CD4-positive, alpha-beta T cell (primary cell): ENCODE results near the gene PTTG2. TPM values are rescaled to one million over a fixed set of nuclear protein-coding genes. Genes with fewer than 3 reads are reported as not detected.

Source experiments
- ATAC-seq: fragments of 200-7000 bp; cut with Tn5 transposase; one replicate; pipeline ENCODE4 v1.10.0; 2022; ENCODE audit warnings: mild to moderate bottlenecking; ENCODE audit not compliant: poor library complexity
- CTCF ChIA-PET: fragments of 350-600 bp; sonication (Branson Sonifier 250); formaldehyde crosslinking; loops from one replicate; lab custom pipeline; 2021; ENCODE audit warnings: antibody characterized with exemption, inconsistent platforms; lab: Charles Lee
- POLR2A ChIA-PET: fragments of 350-600 bp; sonication (Branson Sonifier 250); formaldehyde crosslinking; loops from one replicate; lab custom pipeline; 2021; ENCODE audit warnings: antibody characterized with exemption, inconsistent platforms; lab: Charles Lee
- DNase-seq, 14 experiments: peaks; one replicate each; pipeline ENCODE4 v3.0.0-alpha.2; 2013 to 2020; ENCODE audit warnings: mixed read lengths in 2 of 14
- H3K27ac ChIP-seq, 2 donors: one replicate each; pipeline versions ENCODE4 v1.5.1 to v1.7.0; 2013; ENCODE audit warnings: low read length in 2 of 2, low read depth in 1 of 2, mild to moderate bottlenecking in 1 of 2
- H3K27me3 ChIP-seq, 2 experiments: 1 replicate in 1 of 2; 2 replicates in 1 of 2; pipeline versions ENCODE4 v1.6.1 to v1.7.0; 2013; ENCODE audit warnings: low read length in 2 of 2, control low read depth in 1 of 2, mild to moderate bottlenecking in 1 of 2, moderate library complexity in 1 of 2; ENCODE audit not compliant: insufficient read depth in 2 of 2, control insufficient read depth in 1 of 2
- H3K36me3 ChIP-seq: one replicate; pipeline ENCODE4 v1.6.1; 2013; ENCODE audit warnings: low read length, control low read depth; ENCODE audit not compliant: insufficient read depth
- H3K4me1 ChIP-seq: one replicate; pipeline ENCODE4 v1.6.1; 2013; ENCODE audit warnings: low read length, control low read depth; ENCODE audit not compliant: insufficient read depth
- H3K4me3 ChIP-seq: one replicate; pipeline ENCODE4 v1.5.1; 2013; ENCODE audit warnings: mild to moderate bottlenecking, low read length, moderate library complexity
- H3K9me3 ChIP-seq, 2 experiments: 1 replicate in 1 of 2; 2 replicates in 1 of 2; pipeline versions ENCODE4 v1.6.1 to v1.7.0; 2013; ENCODE audit warnings: low read length in 2 of 2, mild to moderate bottlenecking in 2 of 2, control low read depth in 1 of 2, moderate library complexity in 1 of 2; ENCODE audit not compliant: control insufficient read depth in 1 of 2, insufficient read depth in 1 of 2
- H3K27ac Mint-ChIP-seq: one replicate; pipeline ENCODE4 v1.8.0; 2020; ENCODE audit warnings: mixed read lengths
- H3K27me3 Mint-ChIP-seq: one replicate; pipeline ENCODE4 v1.8.0; 2021; ENCODE audit warnings: mixed read lengths
- H3K36me3 Mint-ChIP-seq: one replicate; pipeline ENCODE4 v1.8.0; 2021; ENCODE audit warnings: low read depth, mixed read lengths
- H3K4me1 Mint-ChIP-seq: one replicate; pipeline ENCODE4 v1.8.0; 2021; ENCODE audit warnings: low read depth, mixed read lengths
- H3K4me3 Mint-ChIP-seq: one replicate; pipeline ENCODE4 v1.8.0; 2020; ENCODE audit warnings: mild to moderate bottlenecking, mixed read lengths
- H3K9me3 Mint-ChIP-seq: one replicate; pipeline ENCODE4 v1.8.0; 2020; ENCODE audit warnings: mixed read lengths
- CTCF ChIP-seq: fragments of 200-600 bp; IDR thresholded peaks from one replicate; pipeline ENCODE4 v1.8.0; 2022; ENCODE audit warnings: antibody characterized with exemption, mild to moderate bottlenecking
- intact Hi-C, 2 experiments: fragments of 100-400 bp; cut with DNase I in 1 of 2; cut with micrococcal nuclease in 1 of 2; formaldehyde crosslinking; loops; one replicate each; pipeline versions ENCODE4 v1.15.1 to v1.9.0; 2023 to 2025; cut with DNase I, micrococcal nuclease
- total RNA-seq, 174 experiments: library from RNA in 2 of 174; stranded (reverse) in 2 of 174; gene quantifications; one replicate each; pipeline ENCODE4 v1.2.3 and lab custom pipeline; 2021 to 2026

Gene PTTG2
- total RNA-seq, 2 experiments from 2014 or later = 0.55 to 1.3 TPM

GRCh38 chr4:37938208-37938607 lies 22.0 kb upstream of the PTTG2 start:
- Mint-ChIP-seq H3K9me3 (peaks cover 4% of the 10 kb centered on the region), H3K27me3 (no peaks in the 10 kb centered on the region), H3K27ac (no peak overlapping the region), H3K36me3 (peaks cover 29% of the 10 kb centered on the region), H3K4me3 (no peak overlapping the region), H3K4me1 (peaks cover 19% of the 10 kb centered on the region)
- Histone ChIP-seq H3K9me3 (peaks cover 0 to 5% of the 10 kb centered on the region in 2 experiments), H3K27ac (no peak overlapping the region), H3K4me3 (no peak overlapping the region), H3K36me3 (peaks cover 17% of the 10 kb centered on the region), H3K4me1 (no peaks in the 10 kb centered on the region), H3K27me3 (no peaks in the 10 kb centered on the region)
- TF ChIP-seq CTCF = no peak
- ATAC-seq (no peak), DNase-seq (no peak)
- CTCF ChIA-PET = no interaction called here
- POLR2A ChIA-PET = no interaction called here
- intact Hi-C loops = no loop called here

- no peak for TF ChIP-seq CTCF
- Histone ChIP-seq H3K9me3 (no peaks in the 10 kb centered on the region), H3K4me1 (peaks cover 4% of the 10 kb centered on the region), H3K27me3 (no peaks in the 10 kb centered on the region), H3K27ac (no peak overlapping the region), H3K36me3 (no peaks in the 10 kb centered on the region), H3K4me3 (no peak overlapping the region)
- Mint-ChIP-seq H3K36me3 (peaks cover 21% of the 10 kb centered on the region), H3K4me3 (no peak overlapping the region), H3K27ac (no peak overlapping the region), H3K4me1 (peaks cover 33% of the 10 kb centered on the region), H3K9me3 (no peaks in the 10 kb centered on the region), H3K27me3 (no peaks in the 10 kb centered on the region)
- intact Hi-C loops = no loop called here
- ChIA-PET CTCF (no interaction called here), POLR2A (no interaction called here)
- no peak for ATAC-seq
- DNase-seq = peak in 3 of 14 experiments; percentile 5 to 18 (median 12)
These were observed 13.6 kb upstream of the PTTG2 start for GRCh38 chr4:37946503-37947179.

- H3K27me3 Mint-ChIP-seq = no peaks in the 10 kb centered on the region
- peaks cover 3% of the 10 kb centered on the region for H3K36me3 ChIP-seq
- no peaks in the 10 kb centered on the region for H3K27me3 ChIP-seq
- H3K4me3 Mint-ChIP-seq = no peak overlapping the region
- peaks cover 32% of the 10 kb centered on the region for H3K36me3 Mint-ChIP-seq
- ATAC-seq = no peak
- DNase-seq = peak in 1 of 14 experiments; percentile 10
- no peak overlapping the region for H3K27ac ChIP-seq
- ChIA-PET CTCF (no interaction called here), POLR2A (interaction anchor here (0.6 kb wide), 1 partner anchor 21 kb away, joined by 3 read pairs; no protein-coding TSS in a partner anchor)
- peak overlapping the region; percentile 2 for H3K27ac Mint-ChIP-seq
- intact Hi-C loops = no loop called here
- no peaks in the 10 kb centered on the region for H3K9me3 Mint-ChIP-seq
- H3K9me3 ChIP-seq = no peaks in the 10 kb centered on the region
- TF ChIP-seq CTCF = no peak
- H3K4me1 Mint-ChIP-seq = peaks cover 30% of the 10 kb centered on the region
- peaks cover 4% of the 10 kb centered on the region for H3K4me1 ChIP-seq
- no peak overlapping the region for H3K4me3 ChIP-seq
These were observed 11.7 kb upstream of the PTTG2 start for GRCh38 chr4:37948542-37948941.
